ENCODE measurements around the gene IPO13.

Gene IPO13

GRCh38 chr1:43952731-43953346, 6.1 kb downstream of the IPO13 start:
- DNase-seq = no peak

- DNase-seq = no peak
Observed at GRCh38 chr1:43953361-43953760, 6.6 kb downstream of the IPO13 start.

GRCh38 chr1:43954036-43954435, 7.3 kb downstream of the IPO13 start:
- no peak for DNase-seq

- DNase-seq = no peak
Observed at GRCh38 chr1:43956234-43956633, 9.5 kb downstream of the IPO13 start.

GRCh38 chr1:43957407-43958040, 10.8 kb downstream of the IPO13 start:
- no peak for DNase-seq

- no peak for DNase-seq
Observed at GRCh38 chr1:43958351-43959255, 11.9 kb downstream of the IPO13 start.

GRCh38 chr1:43960798-43961197, 14.0 kb downstream of the IPO13 start:
- no peak for DNase-seq

GRCh38 chr1:43961692-43962091, 14.9 kb downstream of the IPO13 start:
- no peak for DNase-seq

GRCh38 chr1:43962324-43962723, 15.6 kb downstream of the IPO13 start:
- DNase-seq = no peak

- no peak for DNase-seq
Observed at GRCh38 chr1:43963006-43963405, 16.3 kb downstream of the IPO13 start.

GRCh38 chr1:43963890-43964289, 17.1 kb downstream of the IPO13 start:
- no peak for DNase-seq

- DNase-seq = no peak
Observed at GRCh38 chr1:43965316-43965715, 18.6 kb downstream of the IPO13 start.

GRCh38 chr1:43968348-43968948, 21.7 kb downstream of the IPO13 start:
- DNase-seq = no peak

- DNase-seq = no peak
Observed at GRCh38 chr1:43969416-43969745, 22.6 kb downstream of the IPO13 start.

- peak; percentile 96 for DNase-seq
Observed at GRCh38 chr1:43969746-43970466, 23.2 kb downstream of the IPO13 start, which contains the start of gene DPH2. Gene DPH2 (plus strand): TSS chr1:43970010. CDS start chr1:43970176, 166 bp downstream.

- no peak for DNase-seq
Observed at GRCh38 chr1:43970502-43970901, 23.8 kb downstream of the IPO13 start.

- DNase-seq = no peak
Observed at GRCh38 chr1:43970911-43971310, 24.2 kb downstream of the IPO13 start.

GRCh38 chr1:43971336-43971980, 24.7 kb downstream of the IPO13 start:
- DNase-seq = no peak

- no peak for DNase-seq
Observed at GRCh38 chr1:43973981-43974442, 27.3 kb downstream of the IPO13 start.

- DNase-seq = peak; percentile 85
Observed at GRCh38 chr1:43974443-43975248, 27.9 kb downstream of the IPO13 start, which contains the start of gene ATP6V0B. Gene ATP6V0B (plus strand): TSS chr1:43974960. CDS start chr1:43975041, 81 bp downstream.

Data from NCI-H1694 (cell line).